HEK293 (cell line): ENCODE data around the gene NOL3.

Experiments used
- CTCF ChIA-PET: fragments of 350-600 bp; formaldehyde crosslinking; extraction: SDS; loops from one replicate; lab custom pipeline; 2021; ENCODE audit warnings: antibody characterized with exemption; lab: Yijun Ruan, JAX
- POLR2A ChIA-PET: fragments of 300-600 bp; formaldehyde crosslinking; extraction: SDS; loops from one replicate; lab custom pipeline; 2020; ENCODE audit warnings: antibody characterized with exemption, inconsistent platforms; lab: Yijun Ruan, JAX
- H3K27ac ChIP-seq: fragments of 200-500 bp; sonication (Bioruptor generic); 2 replicates; pipeline ENCODE4 v1.5.1; 2014; ENCODE audit warnings: low read depth, low read length, control low read depth, inconsistent platforms; ENCODE audit errors: extremely low read depth
- H3K36me3 ChIP-seq, 2 experiments: fragments of 200-500 bp in 1 of 2; sonication (Bioruptor generic) in 1 of 2; 1 replicate in 1 of 2; 2 replicates in 1 of 2; pipeline ENCODE4 v1.5.1; 2014 to 2017; ENCODE audit warnings: inconsistent platforms in 2 of 2, low read length in 2 of 2; ENCODE audit not compliant: control insufficient read depth in 2 of 2, insufficient read depth in 1 of 2
- H3K4me1 ChIP-seq: fragments of 200-500 bp; sonication (Bioruptor generic); 2 replicates; pipeline ENCODE4 v1.5.1; 2014; ENCODE audit warnings: mild to moderate bottlenecking, low read length, inconsistent platforms; ENCODE audit not compliant: control insufficient read depth, insufficient read depth
- H3K4me3 ChIP-seq: 2 replicates; pipeline ENCODE4 v1.5.1; 2011; ENCODE audit warnings: low read depth, mild to moderate bottlenecking, control low read depth, low read length, moderate library complexity
- H3K9me3 ChIP-seq: fragments of 200-500 bp; sonication (Bioruptor generic); 2 replicates; pipeline ENCODE4 v1.5.1; 2014; ENCODE audit warnings: low read depth, low read length, inconsistent platforms; ENCODE audit not compliant: control insufficient read depth, insufficient read depth
- BCL11B ChIP-seq: fragments of 450-650 bp; formaldehyde crosslinking; IDR thresholded peaks from 2 replicates; pipeline ENCODE4 v1.5.1; 2016; ENCODE audit warnings: low read depth, missing biosample characterization, missing genetic modification characterization
- OSR2 ChIP-seq: fragments of 450-650 bp; formaldehyde crosslinking; IDR thresholded peaks from 2 replicates; pipeline ENCODE4 v1.5.1; 2016; ENCODE audit warnings: missing biosample characterization, missing genetic modification characterization
- PATZ1 ChIP-seq: fragments of 450-650 bp; formaldehyde crosslinking; IDR thresholded peaks from 2 replicates; pipeline ENCODE4 v1.5.1; 2016; ENCODE audit warnings: missing biosample characterization, missing genetic modification characterization
- ZNF341 ChIP-seq: fragments of 450-650 bp; formaldehyde crosslinking; IDR thresholded peaks from 2 replicates; pipeline ENCODE4; 2016; ENCODE audit warnings: low read depth, missing biosample characterization, missing genetic modification characterization
- ZNF433 ChIP-seq: fragments of 450-650 bp; formaldehyde crosslinking; IDR thresholded peaks from 2 replicates; pipeline ENCODE4 v1.5.1; 2016; ENCODE audit warnings: missing biosample characterization, missing genetic modification characterization, low read depth
- ZNF48 ChIP-seq: fragments of 450-650 bp; formaldehyde crosslinking; IDR thresholded peaks from 2 replicates; pipeline ENCODE4 v1.5.1; 2016; ENCODE audit warnings: missing biosample characterization, missing genetic modification characterization
- ZNF777 ChIP-seq: fragments of 450-650 bp; formaldehyde crosslinking; IDR thresholded peaks from 2 replicates; pipeline ENCODE4 v1.5.1; 2017; ENCODE audit warnings: missing biosample characterization, missing genetic modification characterization, borderline replicate concordance
- ZNF837 ChIP-seq: fragments of 450-650 bp; formaldehyde crosslinking; IDR thresholded peaks from 2 replicates; pipeline ENCODE4 v1.5.1; 2016; ENCODE audit warnings: missing biosample characterization, missing genetic modification characterization
- ZXDB ChIP-seq: fragments of 450-650 bp; formaldehyde crosslinking; IDR thresholded peaks from 2 replicates; pipeline ENCODE4 v1.5.1; 2016; ENCODE audit warnings: missing biosample characterization, missing genetic modification characterization
- TF ChIP-seq, protein P1 (sequence below): fragments of 450-650 bp; formaldehyde crosslinking; IDR thresholded peaks from 2 replicates; pipeline ENCODE4 v1.5.1; 2016; ENCODE audit warnings: missing biosample characterization, missing genetic modification characterization
- TF ChIP-seq, protein P2 (sequence below): fragments of 450-650 bp; formaldehyde crosslinking; IDR thresholded peaks from 2 replicates; pipeline ENCODE4 v1.5.1; 2017; ENCODE audit warnings: missing biosample characterization, missing genetic modification characterization
- TF ChIP-seq, protein P3 (sequence below): fragments of 450-650 bp; formaldehyde crosslinking; IDR thresholded peaks from 2 replicates; pipeline ENCODE4 v1.5.1; 2016; ENCODE audit warnings: missing biosample characterization, missing genetic modification characterization
- TF ChIP-seq, protein P4 (sequence below): fragments of 450-650 bp; formaldehyde crosslinking; optimal IDR thresholded peaks from 2 replicates; pipeline ENCODE3; 2016; ENCODE audit warnings: missing biosample characterization, mild to moderate bottlenecking, missing genetic modification characterization
- TF ChIP-seq, protein P5 (sequence below): fragments of 450-650 bp; formaldehyde crosslinking; IDR thresholded peaks from 2 replicates; pipeline ENCODE4 v1.5.1; 2016; ENCODE audit warnings: missing biosample characterization, missing genetic modification characterization

The NOL3 gene

DNA sequence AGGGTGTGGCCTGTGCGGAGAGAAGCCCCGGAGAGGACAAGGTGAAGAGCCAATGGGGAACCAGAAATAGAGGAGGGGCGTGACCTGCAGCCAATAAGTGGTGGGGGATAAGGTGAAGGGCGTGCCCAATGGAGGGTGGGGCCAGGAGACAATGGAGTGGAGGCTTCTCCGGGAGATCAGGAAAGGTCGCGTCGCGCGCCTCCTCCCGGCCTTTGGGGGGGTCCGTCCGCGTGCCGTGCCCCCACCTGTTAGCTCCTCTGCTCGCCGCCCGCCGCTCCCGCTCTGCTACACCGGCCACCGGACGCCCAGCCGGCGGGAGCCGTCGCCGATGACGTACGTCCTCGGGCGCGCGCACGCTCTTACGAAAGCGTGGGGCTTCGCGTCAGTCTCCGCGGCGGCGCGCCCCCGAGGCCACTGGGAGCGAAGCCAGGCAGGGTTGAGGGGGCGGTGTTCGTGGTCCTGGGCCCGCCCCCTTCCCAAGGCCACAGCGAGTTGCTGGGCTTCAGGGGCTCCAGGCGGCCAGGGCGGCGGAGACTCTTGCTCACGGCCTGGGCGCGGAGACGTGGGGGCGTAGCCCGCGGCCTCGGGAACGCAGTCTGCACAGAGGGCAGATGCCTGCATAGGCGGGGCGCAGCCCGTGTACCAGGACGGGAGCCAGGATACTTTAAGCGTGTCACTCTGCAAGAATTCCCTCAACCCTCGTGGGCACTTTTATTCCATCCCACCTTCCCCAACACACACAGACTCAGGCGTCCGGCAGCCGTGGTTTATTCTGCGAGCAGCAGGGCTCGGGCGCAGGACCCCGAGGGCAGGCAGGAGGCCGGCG, 13.5 kb downstream of the NOL3 start, which contains the start of gene MATCAP1 (continued):
- peak; percentile 95 for TF ChIP-seq PATZ1 (tag by site-specific recombination)
- TF ChIP-seq, protein P1, sequence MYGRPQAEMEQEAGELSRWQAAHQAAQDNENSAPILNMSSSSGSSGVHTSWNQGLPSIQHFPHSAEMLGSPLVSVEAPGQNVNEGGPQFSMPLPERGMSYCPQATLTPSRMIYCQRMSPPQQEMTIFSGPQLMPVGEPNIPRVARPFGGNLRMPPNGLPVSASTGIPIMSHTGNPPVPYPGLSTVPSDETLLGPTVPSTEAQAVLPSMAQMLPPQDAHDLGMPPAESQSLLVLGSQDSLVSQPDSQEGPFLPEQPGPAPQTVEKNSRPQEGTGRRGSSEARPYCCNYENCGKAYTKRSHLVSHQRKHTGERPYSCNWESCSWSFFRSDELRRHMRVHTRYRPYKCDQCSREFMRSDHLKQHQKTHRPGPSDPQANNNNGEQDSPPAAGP = peak; percentile 72; the same call in 1 of the 2 replicates

DNA sequence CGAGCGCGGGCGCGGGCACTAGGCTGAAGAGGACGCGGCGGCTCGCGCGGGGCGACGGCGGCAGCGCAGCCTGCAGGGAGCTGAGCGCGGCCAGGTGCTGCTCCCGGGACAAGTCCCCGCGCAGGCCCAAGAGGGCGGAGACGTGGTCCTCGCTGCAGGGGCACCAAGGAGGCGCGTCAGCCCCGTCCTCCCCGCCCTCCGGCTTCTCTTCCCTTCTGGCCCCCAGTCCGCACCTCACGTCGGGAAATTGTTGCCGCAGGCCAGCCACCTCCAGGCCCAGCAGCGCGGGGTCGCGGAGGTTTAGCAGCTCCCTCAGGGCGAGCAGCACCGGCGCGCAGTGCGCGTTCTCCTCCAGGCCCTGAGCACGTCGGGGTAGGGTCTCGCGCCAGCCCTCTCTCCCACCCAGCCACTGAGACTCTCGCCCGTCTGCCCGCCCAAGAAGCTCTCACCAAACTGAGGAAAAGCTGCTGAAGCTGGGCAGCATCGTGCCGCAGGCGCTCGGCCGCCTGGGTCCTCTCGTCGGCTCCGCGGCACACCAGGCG, 14.2 kb downstream of the NOL3 start:
- peak overlapping the region; percentile 88; the same call in 1 of the 2 replicates for H3K27ac ChIP-seq
- TF ChIP-seq ZNF48 (tag by site-specific recombination) (no peak), ZNF777 (tag by site-specific recombination) (peak; percentile 48)
- TF ChIP-seq, protein P2, sequence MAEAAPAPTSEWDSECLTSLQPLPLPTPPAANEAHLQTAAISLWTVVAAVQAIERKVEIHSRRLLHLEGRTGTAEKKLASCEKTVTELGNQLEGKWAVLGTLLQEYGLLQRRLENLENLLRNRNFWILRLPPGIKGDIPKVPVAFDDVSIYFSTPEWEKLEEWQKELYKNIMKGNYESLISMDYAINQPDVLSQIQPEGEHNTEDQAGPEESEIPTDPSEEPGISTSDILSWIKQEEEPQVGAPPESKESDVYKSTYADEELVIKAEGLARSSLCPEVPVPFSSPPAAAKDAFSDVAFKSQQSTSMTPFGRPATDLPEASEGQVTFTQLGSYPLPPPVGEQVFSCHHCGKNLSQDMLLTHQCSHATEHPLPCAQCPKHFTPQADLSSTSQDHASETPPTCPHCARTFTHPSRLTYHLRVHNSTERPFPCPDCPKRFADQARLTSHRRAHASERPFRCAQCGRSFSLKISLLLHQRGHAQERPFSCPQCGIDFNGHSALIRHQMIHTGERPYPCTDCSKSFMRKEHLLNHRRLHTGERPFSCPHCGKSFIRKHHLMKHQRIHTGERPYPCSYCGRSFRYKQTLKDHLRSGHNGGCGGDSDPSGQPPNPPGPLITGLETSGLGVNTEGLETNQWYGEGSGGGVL (tag by site-specific recombination) = 0 out of 2 replicates have a peak, but pooled peaks have one; percentile 6
- peak overlapping the region; percentile 84 for H3K4me3 ChIP-seq
- ChIA-PET POLR2A (interaction anchor here (0.9 to 1.0 kb wide), 3 partner anchors 34 to 74 kb away, joined by 3 read pairs; partner anchors contain the start of genes B3GNT9 and FHOD1), CTCF (interaction anchor here (0.6 to 2.6 kb wide), 27 partner anchors 8 to 1190 kb away, joined by 3 to 30 read pairs (median 4); partner anchors contain the start of gene CES3)
- no peaks in the 10 kb centered on the region for H3K9me3 ChIP-seq
- H3K4me1 ChIP-seq = peaks cover 9% of the 10 kb centered on the region
- peaks cover 0 to 19% of the 10 kb centered on the region in 2 experiments; a peak in 1 of 3 replicates for H3K36me3 ChIP-seq

GRCh38 chr16:67184995-67185650, 14.8 kb downstream of the NOL3 start:
- CTCF ChIA-PET = interaction anchor here (0.6 to 2.6 kb wide), 27 partner anchors 8 to 343 kb away, joined by 3 to 30 read pairs (median 4); partner anchors contain the start of gene CES3
- peaks cover 0 to 13% of the 10 kb centered on the region in 2 experiments; a peak in 1 of 3 replicates for H3K36me3 ChIP-seq
- H3K4me3 ChIP-seq = no peak overlapping the region
- H3K9me3 ChIP-seq = no peaks in the 10 kb centered on the region
- peaks cover 9% of the 10 kb centered on the region for H3K4me1 ChIP-seq
- H3K27ac ChIP-seq = no peak overlapping the region
- POLR2A ChIA-PET = interaction anchor here (0.9 to 1.0 kb wide), 3 partner anchors 34 to 75 kb away, joined by 3 read pairs; partner anchors contain the start of genes B3GNT9 and FHOD1
- TF ChIP-seq ZNF837 (no peak), ZNF433 (no peak), ZXDB (tag by site-specific recombination) (0 out of 2 replicates have a peak, but pooled peaks have one; percentile 42), ZNF48 (tag by site-specific recombination) (no peak), BCL11B (tag by site-specific recombination) (no peak), OSR2 (tag by site-specific recombination) (no peak), ZNF341 (tag by site-specific recombination) (peak; percentile 78)
- TF ChIP-seq, protein P3, sequence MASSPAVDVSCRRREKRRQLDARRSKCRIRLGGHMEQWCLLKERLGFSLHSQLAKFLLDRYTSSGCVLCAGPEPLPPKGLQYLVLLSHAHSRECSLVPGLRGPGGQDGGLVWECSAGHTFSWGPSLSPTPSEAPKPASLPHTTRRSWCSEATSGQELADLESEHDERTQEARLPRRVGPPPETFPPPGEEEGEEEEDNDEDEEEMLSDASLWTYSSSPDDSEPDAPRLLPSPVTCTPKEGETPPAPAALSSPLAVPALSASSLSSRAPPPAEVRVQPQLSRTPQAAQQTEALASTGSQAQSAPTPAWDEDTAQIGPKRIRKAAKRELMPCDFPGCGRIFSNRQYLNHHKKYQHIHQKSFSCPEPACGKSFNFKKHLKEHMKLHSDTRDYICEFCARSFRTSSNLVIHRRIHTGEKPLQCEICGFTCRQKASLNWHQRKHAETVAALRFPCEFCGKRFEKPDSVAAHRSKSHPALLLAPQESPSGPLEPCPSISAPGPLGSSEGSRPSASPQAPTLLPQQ (tag by site-specific recombination) = peak; percentile 37; the same call in 1 of the 2 replicates
- TF ChIP-seq, protein P4, sequence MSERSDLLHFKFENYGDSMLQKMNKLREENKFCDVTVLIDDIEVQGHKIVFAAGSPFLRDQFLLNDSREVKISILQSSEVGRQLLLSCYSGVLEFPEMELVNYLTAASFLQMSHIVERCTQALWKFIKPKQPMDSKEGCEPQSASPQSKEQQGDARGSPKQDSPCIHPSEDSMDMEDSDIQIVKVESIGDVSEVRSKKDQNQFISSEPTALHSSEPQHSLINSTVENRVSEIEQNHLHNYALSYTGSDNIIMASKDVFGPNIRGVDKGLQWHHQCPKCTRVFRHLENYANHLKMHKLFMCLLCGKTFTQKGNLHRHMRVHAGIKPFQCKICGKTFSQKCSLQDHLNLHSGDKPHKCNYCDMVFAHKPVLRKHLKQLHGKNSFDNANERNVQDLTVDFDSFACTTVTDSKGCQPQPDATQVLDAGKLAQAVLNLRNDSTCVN (tag by site-specific recombination) = peak; percentile 14
- TF ChIP-seq, protein P5, sequence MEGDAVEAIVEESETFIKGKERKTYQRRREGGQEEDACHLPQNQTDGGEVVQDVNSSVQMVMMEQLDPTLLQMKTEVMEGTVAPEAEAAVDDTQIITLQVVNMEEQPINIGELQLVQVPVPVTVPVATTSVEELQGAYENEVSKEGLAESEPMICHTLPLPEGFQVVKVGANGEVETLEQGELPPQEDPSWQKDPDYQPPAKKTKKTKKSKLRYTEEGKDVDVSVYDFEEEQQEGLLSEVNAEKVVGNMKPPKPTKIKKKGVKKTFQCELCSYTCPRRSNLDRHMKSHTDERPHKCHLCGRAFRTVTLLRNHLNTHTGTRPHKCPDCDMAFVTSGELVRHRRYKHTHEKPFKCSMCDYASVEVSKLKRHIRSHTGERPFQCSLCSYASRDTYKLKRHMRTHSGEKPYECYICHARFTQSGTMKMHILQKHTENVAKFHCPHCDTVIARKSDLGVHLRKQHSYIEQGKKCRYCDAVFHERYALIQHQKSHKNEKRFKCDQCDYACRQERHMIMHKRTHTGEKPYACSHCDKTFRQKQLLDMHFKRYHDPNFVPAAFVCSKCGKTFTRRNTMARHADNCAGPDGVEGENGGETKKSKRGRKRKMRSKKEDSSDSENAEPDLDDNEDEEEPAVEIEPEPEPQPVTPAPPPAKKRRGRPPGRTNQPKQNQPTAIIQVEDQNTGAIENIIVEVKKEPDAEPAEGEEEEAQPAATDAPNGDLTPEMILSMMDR = peak; percentile 92
